Inflammatory macrophage treated with lipopolysaccharide for 4 hours (primary cell): Measurements from ENCODE around the gene FADS1.

ENCODE experiments used
- DNase-seq: peaks from one replicate; pipeline ENCODE4 v3.0.0-alpha.2; 2020

Gene FADS1

GRCh38 chr11:61816736-61817455, at the start of gene FADS1:
Gene FADS1 (minus strand): TSS chr11:61817003. CDS start chr11:61816929, 74 bp downstream.
- peak; percentile 96 for DNase-seq

- no peak for DNase-seq
Observed at GRCh38 chr11:61866231-61866957, 49.6 kb upstream of the FADS1 start.

GRCh38 chr11:61864814-61865775, 48.3 kb upstream of the FADS1 start:
- DNase-seq: no peak

GRCh38 chr11:61863548-61864081, 46.8 kb upstream of the FADS1 start:
- DNase-seq: no peak

DNA sequence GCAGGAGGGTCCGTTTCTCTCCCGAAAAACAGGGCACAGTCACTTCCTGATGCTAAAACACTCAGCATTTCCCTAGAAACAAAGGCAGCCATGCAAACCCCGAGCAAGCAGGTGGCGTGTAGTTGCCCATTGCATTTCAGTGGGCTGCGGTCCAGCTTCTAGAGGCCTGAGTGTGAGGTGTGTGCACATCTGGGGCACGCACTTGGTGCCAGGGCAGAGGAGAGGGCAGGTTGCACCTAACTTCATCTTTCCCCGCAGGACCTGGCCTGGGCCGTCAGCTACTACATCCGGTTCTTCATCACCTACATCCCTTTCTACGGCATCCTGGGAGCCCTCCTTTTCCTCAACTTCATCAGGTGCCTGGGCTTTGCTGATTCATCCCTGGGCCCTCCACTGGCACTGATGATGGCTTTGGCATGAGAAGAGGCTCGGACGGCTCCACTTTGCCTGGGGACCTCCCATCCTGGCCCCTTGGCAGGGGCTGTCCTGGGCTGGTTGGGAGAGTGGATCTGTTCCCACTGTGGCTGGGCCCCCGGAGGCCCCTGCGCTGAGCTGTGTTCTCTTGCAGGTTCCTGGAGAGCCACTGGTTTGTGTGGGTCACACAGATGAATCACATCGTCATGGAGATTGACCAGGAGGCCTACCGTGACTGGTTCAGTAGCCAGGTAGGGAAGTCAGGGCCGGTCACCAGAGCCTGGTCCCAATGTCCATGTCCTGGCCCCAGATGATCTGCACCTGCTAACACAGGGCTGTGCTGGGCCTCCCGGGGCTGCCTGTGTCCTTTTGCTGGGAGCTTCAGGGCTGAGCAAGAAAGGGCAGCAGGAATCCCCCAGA, 46.1 kb upstream of the FADS1 start:
- no peak for DNase-seq

DNA sequence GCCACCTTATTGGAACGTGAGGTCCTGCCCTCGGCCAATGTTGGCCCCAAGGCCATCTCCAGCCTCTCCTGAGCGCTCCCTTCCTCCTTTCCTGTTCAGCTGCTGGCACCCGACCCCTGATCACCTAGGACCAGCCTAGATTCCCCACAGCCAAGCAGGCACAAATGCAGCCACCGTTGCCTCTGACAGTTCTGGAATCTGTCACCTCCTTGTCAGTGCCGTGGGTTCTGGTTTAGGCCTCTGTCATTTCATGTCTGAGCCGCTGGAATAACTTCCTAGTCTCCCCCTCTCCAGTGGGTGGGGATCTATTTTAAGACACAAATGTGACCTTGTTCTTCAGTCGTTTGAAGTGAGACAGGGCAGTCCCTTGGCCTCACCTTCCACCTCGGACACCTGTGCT, 44.8 kb upstream of the FADS1 start:
- DNase-seq: no peak

- no peak for DNase-seq
Observed at GRCh38 chr11:61860054-61860903, 43.5 kb upstream of the FADS1 start.

DNA sequence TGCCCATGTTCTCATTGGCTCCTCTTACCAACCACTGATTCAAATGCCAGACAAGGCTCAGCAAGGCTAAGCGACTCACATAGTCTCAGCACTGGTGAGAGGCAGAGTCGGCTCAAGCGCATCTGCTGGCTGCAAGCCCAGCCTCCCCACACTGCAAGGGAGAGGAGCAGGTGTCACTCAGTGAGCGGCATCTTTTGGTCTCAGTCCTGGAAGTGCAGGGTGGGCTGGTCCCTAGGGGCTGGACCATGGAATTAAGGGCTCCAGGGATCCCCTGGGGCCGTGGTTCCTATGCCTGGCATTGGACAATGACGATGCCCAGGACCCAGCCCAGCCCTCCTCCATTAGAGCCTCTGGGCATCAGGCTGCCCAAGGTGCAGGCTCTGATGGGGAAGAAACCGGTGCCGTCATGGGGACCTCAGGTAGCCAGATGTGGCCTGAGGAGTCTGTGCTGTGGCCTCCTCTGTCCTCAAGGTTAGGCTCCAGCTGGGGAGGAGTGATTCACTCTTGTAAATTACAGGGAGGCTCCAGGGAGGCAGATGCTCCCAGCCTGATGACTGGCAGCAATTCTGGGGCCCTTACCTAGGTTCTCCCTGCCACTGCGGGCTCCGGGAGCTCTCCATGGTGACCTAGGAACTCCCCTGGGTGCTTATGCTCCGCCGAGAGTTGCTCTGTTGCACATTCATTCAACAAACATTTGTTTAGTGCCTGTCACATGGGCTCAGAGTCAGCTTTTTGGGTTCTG, 39.3 kb upstream of the FADS1 start:
- DNase-seq: no peak

DNA sequence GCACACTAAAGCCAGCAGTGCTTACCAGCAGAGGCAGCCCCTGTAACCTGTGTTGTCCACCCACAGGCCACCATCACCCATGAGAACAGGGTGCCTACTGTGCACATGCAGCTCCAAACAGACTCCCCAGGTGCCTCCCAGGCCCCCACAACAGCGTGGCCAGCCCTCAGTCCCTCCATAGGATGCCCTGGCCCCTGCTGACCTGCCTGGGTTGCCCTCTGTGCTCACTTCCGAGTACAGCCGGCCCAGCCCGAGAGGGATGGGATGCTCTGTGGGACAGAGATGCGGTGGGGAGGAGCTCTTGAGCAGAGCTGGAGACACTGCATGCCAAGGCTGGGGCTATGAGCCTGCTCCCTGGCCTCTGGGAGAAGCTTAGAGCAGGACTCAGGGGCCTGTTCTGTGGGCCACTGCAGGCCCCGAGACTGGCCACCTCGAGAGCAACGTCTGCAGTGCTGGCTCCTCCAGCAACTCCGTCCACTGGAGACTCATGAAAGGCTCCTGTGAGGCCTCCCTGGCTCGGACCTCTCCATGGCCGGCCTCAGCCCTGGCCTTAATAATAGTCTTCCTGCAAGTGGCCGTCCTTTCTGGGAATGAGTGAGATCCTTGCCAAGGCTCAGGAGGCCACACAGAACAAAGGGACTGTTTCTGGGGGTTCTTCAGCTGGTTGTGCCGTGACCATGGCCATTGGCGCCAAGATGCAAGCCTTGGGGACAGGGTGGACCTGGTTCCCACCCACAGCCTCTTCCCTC, 38.3 kb upstream of the FADS1 start:
- DNase-seq: no peak

GRCh38 chr11:61854206-61854895, 37.5 kb upstream of the FADS1 start:
- no peak for DNase-seq

DNA sequence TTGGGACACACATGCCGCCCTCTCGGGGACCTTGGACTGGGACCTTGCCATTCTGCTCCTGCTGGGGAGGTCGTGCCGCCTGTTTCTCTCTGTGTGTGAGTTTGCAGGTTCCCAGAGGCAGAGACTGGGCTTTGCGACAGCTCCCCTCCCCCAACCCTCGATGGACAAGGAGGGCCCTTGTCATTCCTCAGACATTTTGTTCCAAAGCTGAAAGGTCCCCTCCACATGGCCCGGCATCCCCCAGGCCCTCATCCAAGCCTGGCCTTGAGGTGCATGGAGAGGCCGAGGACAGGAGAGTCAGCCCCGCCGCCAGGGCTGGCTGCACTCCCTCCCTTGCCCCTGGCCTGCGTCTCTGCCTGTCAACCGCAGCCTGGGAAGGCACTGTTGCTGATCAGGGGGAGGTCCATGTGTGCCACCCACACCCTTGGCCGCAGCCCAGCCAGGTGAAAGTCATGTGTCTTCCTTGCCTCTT, 36.9 kb upstream of the FADS1 start:
- no peak for DNase-seq

DNA sequence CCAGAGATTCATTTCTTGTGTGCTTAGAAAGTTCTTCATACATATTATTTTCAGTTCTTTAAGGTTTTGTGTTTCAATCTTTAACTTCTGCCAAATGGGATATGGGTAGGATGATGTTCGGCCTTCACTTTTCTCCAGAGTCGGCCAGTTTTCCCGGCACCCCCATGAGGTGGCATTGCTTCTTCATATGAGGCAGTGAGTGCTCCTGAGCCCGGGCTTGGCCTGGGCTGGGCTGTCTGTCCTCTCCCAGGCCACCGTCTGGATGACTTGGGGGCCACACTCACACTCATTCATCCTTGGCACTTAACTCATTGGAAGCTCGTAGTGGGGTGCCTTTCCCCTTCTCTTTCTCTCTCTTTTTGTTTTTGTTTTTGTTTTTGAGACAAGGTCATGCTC, 35.1 kb upstream of the FADS1 start:
- no peak for DNase-seq

GRCh38 chr11:61851113-61851899, 34.5 kb upstream of the FADS1 start:
- DNase-seq: no peak

DNA sequence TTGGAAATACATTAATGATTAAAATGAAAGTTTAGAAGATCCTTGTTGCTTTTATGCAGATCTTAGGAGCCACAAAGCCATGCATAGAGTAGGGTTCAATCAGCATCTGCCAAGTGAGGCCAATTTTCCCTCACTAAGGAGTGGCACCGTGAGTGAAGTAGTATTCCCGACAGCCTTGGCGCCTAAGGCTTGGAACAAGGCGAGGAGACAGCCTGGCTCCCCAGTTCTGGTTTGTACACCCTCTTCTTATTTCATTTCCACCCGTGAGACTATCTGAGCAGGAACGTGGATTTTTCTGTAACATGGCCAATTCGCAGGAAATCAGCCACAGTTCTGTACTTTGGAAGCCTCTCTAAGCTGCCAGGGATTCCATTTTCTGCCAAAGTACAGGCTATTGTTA, 33.9 kb upstream of the FADS1 start:
- DNase-seq: no peak

GRCh38 chr11:61848631-61849030, 31.8 kb upstream of the FADS1 start:
- DNase-seq: no peak

GRCh38 chr11:61847914-61848581, 31.2 kb upstream of the FADS1 start:
- DNase-seq: no peak

GRCh38 chr11:61846362-61847020, 29.7 kb upstream of the FADS1 start:
- DNase-seq: no peak
